Measurements from ENCODE around the gene ATP13A4. TPM values are rescaled to one million over a fixed set of nuclear protein-coding genes. Genes with fewer than 3 reads are reported as not detected.
A peak's percentile ranks its signal among the peaks of the same experiment; 100 is the strongest.

The ATP13A4 gene
- total RNA-seq, 4 donors from 2014 or later, result 0.28 to 0.36 TPM; not detected in 2

- ATAC-seq (ENCODE audit: low FRiP score) (peak; percentile 99), DNase-seq (ENCODE audit: low spot score) (peak; percentile 83)
- no peak for TF ChIP-seq CTCF (IDR thresholded peaks at IDR 0.05)
Observed at GRCh38 chr3:193592841-193593667, 38.4 kb upstream of the ATP13A4 start, which contains the start of gene OPA1. OPA1 (plus strand) TSS chr3:193593208; CDS start chr3:193593378, 170 bp downstream.

GRCh38 chr3:193590088-193590856 is 35.6 kb upstream of the ATP13A4 start:
- TF ChIP-seq CTCF (IDR thresholded peaks at IDR 0.05), result no peak
- no peak for ATAC-seq (ENCODE audit: low FRiP score)
- DNase-seq (ENCODE audit: low spot score), result no peak

- no peak for TF ChIP-seq CTCF (IDR thresholded peaks at IDR 0.05)
- DNase-seq (ENCODE audit: low spot score), result no peak
- no peak for ATAC-seq (ENCODE audit: low FRiP score)
Observed at GRCh38 chr3:193589616-193590015, 34.9 kb upstream of the ATP13A4 start.

- ATAC-seq (ENCODE audit: low FRiP score) (no peak), DNase-seq (ENCODE audit: low spot score) (no peak)
- no peak for TF ChIP-seq CTCF (IDR thresholded peaks at IDR 0.05)
Observed at GRCh38 chr3:193589129-193589528, 34.4 kb upstream of the ATP13A4 start.

- TF ChIP-seq CTCF (IDR thresholded peaks at IDR 0.05), result no peak
- no peak for DNase-seq (ENCODE audit: low spot score)
- no peak for ATAC-seq (ENCODE audit: low FRiP score)
Observed at GRCh38 chr3:193586526-193586925, 31.8 kb upstream of the ATP13A4 start.

- DNase-seq (ENCODE audit: low spot score), result no peak
- ATAC-seq (ENCODE audit: low FRiP score), result no peak
- no peak for TF ChIP-seq CTCF (IDR thresholded peaks at IDR 0.05)
Observed at GRCh38 chr3:193585530-193585929, 30.8 kb upstream of the ATP13A4 start.
